SK-N-SH (cell line): Measurements from ENCODE around the gene FOXP1.

ENCODE experiments used
- CTCF ChIP-seq: fragments of 200-600 bp; sonication (generic); IDR thresholded peaks from 2 replicates; pipeline ENCODE4 v1.6.1; 2017; ENCODE audit warnings: antibody characterized with exemption, mild to moderate bottlenecking, moderate library complexity
- JUND ChIP-seq: IDR thresholded peaks from 2 replicates; pipeline ENCODE4 v1.4.0; 2012
- PBX3 ChIP-seq: IDR thresholded peaks from 2 replicates; pipeline ENCODE4; 2012
- RAD21 ChIP-seq: IDR thresholded peaks from 2 replicates; pipeline ENCODE4 v1.6.1; 2012; ENCODE audit warnings: mild to moderate bottlenecking, low read length
- REST ChIP-seq: IDR thresholded peaks from 2 replicates; pipeline ENCODE4 v1.6.1; 2012; ENCODE audit warnings: mild to moderate bottlenecking, low read depth, low read length, moderate library complexity
- RFX5 ChIP-seq: IDR thresholded peaks from 2 replicates; pipeline ENCODE4 v1.6.1; 2012; ENCODE audit warnings: mild to moderate bottlenecking, improper control_type of control experiment, low read length
- TAF1 ChIP-seq: IDR thresholded peaks from 2 replicates; pipeline ENCODE4 v1.6.1; 2012; ENCODE audit warnings: low read depth, mild to moderate bottlenecking, low read length, moderate library complexity, borderline replicate concordance
- USF2 ChIP-seq: fragments of 150-350 bp; IDR thresholded peaks from 2 replicates; pipeline ENCODE4 v1.6.1; 2017; ENCODE audit warnings: antibody characterized with exemption, low read length, low read depth, borderline replicate concordance

- TF ChIP-seq CTCF (no peak), USF2 (no peak), RAD21 (no peak), PBX3 (no peak), REST (no peak), JUND (no peak), RFX5 (no peak), TAF1 (no peak)
Measured at GRCh38 chr3:71629289-71629688, 45.8 kb upstream of the FOXP1 start.
